AG09319 (cell line): ENCODE measurements around the gene GXYLT2.

ENCODE experiments used
- DNase-seq: peaks from one replicate; pipeline ENCODE4 v3.0.0-alpha.2; 2010; ENCODE audit warnings: low read depth; ENCODE audit errors: extremely low read depth
- CTCF ChIP-seq: IDR thresholded peaks from 2 replicates; pipeline ENCODE4 v1.5.1; 2011; ENCODE audit warnings: low read depth, mild to moderate bottlenecking, inconsistent platforms, low read length, moderate library complexity

GXYLT2 gene

GRCh38 chr3:72904163-72904562, 16.3 kb downstream of the GXYLT2 start:
- DNase-seq, result no peak
- TF ChIP-seq CTCF, result no peak

GRCh38 chr3:72906154-72906553, 18.3 kb downstream of the GXYLT2 start:
- no peak for TF ChIP-seq CTCF
- DNase-seq, result no peak

GRCh38 chr3:72907131-72907711, 19.4 kb downstream of the GXYLT2 start:
- peak; percentile 94 for DNase-seq
- TF ChIP-seq CTCF, result no peak

- peak; percentile 94 for DNase-seq
- no peak for TF ChIP-seq CTCF
These were observed 20.1 kb downstream of the GXYLT2 start for GRCh38 chr3:72907731-72908620.

GRCh38 chr3:72909591-72909990, 21.7 kb downstream of the GXYLT2 start:
- DNase-seq, result no peak
- no peak for TF ChIP-seq CTCF

GRCh38 chr3:72912532-72912931, 24.7 kb downstream of the GXYLT2 start:
- TF ChIP-seq CTCF, result no peak
- DNase-seq, result no peak

GRCh38 chr3:72914383-72914782, 26.5 kb downstream of the GXYLT2 start:
- no peak for DNase-seq
- TF ChIP-seq CTCF, result no peak
